ENCODE results near the gene ST14.

ST14 gene

DNA sequence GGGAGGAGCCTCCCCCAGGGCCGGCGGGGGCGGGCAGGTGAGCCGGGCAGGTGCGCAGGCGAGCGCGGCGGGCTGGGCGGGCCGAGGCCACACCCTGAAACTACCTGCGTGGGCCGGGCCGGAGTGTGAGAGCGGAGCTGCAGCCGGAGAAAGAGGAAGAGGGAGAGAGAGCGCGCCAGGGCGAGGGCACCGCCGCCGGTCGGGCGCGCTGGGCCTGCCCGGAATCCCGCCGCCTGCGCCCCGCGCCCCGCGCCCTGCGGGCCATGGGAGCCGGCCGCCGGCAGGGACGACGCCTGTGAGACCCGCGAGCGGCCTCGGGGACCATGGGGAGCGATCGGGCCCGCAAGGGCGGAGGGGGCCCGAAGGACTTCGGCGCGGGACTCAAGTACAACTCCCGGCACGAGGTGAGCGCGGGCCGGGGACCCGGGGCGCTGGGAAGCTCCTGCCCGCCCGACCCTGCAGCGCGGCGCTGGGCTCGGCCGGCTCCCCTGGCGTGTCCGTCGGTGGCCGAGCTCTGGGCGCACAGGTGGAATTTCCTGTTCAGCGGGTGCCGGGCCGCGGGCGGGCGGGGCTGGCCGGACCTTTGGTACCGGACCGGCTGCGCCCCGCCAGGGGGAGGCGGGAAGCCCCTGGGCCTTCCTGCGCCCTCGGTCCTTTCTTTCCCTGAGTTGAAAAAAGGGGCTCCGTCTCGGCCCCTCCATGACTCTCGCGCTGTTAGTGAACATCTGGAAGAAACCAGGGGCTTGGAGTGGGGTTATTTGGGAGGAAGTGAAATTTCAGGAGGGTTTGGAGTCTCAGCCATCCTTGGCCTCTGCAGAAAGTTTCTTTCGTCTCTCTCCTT, at the start of gene ST14:
ST14 (plus strand) TSS at position 126 of the 841 bp plus-strand sequence; CDS start at position 324, 198 bp downstream.
- no peak for DNase-seq (ENCODE audit: low read depth in 2 of 2)

DNA sequence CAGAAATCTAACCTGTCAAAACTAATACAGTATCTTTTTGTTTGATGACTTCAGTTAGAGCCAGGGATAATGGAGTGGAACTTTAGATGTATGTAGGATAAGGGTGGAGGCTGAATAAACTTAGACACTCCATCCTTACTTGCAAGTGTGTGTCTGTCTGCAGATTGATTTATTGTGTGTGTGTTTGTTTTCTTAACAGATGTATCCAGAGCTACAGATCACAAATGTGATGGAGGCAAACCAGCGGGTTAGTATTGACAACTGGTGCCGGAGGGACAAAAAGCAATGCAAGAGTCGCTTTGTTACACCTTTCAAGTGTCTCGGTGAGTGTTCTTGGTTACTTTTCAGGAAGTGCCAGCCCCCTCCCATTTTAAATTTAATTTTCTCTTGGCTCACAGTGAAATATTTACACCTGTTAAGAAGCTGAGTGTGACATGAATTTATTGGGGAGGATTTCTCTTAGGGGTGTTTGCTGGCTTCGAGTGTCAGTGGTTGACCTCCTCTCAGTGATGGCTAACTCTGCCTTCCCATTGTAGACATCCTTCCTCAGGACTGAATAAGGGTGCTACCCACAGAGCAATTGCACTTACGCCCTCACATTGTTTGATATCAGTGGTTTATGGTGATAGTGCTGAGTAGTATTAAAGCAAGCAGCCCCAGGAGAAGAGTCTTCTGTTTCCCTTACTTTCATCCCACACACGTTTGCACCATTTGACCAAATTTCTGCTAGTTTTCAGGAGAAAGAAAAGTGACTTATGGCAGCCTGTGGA, 49.1 kb upstream of the ST14 start:
- DNase-seq (ENCODE audit: low read depth in 2 of 2) = no peak

- DNase-seq (ENCODE audit: low read depth in 2 of 2) = no peak
These were observed 47.3 kb upstream of the ST14 start for GRCh38 chr11:130112071-130112830.

- DNase-seq (ENCODE audit: low read depth in 2 of 2) = no peak
These were observed 45.3 kb upstream of the ST14 start for GRCh38 chr11:130114281-130114680.

GRCh38 chr11:130114726-130115125, 44.9 kb upstream of the ST14 start:
- no peak for DNase-seq (ENCODE audit: low read depth in 2 of 2)

DNA sequence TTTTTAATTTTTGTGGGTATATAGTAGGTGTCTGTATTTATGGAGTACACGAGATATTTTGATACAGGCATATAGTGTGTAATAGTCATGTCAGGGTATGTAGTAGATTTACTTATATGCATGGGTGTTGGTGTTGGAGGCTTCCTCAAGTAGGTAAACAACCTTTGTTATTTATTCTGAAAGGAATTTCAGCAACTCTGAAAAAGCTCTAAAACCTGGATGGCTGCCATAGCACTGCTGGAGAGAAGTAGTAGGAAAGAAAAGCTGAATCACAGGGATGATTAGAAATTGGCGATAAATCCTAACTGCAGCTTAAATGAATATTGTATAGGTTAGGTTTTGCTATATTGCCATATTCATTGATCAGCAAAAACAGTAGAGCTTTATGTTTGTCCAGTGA, 44.4 kb upstream of the ST14 start:
- no peak for DNase-seq (ENCODE audit: low read depth in 2 of 2)

GRCh38 chr11:130118165-130118564, 41.4 kb upstream of the ST14 start:
- DNase-seq (ENCODE audit: low read depth in 2 of 2) = no peak

DNA sequence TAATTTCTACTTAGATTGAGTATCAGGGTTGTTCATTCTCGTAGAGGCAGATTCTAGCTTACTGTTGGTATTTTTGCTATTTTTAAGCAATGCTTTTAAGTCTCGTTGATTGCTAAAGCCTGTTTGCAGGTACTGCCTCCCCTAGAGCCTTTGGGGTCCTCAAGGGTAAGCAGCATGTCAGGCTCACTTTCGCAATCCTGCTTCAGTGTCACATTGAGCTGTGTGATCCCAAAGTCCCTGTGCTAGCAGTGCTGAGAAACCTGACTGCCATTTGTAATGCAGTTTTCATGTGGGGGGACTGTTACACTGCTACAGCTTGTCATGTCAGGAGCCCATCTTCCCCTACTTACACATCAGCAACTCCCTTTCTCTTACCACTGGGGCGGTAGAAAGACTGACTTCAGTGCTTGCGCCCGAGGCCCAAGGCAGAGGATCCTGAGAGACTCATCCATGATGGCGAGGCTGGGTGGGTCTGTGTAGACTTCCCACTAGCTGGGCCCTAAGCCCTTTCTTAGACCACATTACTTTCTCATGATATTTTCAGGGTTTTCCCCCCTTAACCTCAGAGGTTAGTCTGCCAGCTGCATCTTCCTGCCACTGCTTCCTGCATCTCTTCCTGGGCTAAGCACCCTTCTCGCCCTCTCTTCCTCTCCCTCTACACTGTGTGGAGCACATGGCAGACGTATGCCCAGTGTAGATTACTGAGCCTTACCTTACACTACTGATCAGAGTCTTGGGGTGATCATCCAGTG, 40.8 kb upstream of the ST14 start:
- DNase-seq (ENCODE audit: low read depth in 2 of 2) = no peak

DNA sequence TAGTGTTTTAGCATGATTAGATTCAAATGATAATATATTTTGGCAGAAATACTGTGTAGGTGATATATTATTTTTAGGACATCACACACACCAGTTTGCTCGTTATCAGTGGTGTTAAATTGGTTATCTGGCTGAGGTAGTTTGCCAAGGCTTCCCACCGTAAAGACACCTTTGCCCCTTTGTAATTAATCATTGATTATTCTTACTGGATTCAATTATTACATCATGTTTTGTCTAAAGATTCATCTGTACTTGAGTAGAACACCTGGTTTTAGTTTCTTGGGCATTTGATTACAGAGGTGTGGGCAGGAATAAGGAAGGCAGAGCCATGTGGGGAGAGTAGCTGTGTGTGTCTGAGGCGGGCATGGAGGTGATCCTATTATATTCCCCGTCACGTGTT, 39.5 kb upstream of the ST14 start:
- no peak for DNase-seq (ENCODE audit: low read depth in 2 of 2)

GRCh38 chr11:130121445-130121978, 38.1 kb upstream of the ST14 start:
- DNase-seq (ENCODE audit: low read depth in 2 of 2) = peak; percentile 54 to 63

DNA sequence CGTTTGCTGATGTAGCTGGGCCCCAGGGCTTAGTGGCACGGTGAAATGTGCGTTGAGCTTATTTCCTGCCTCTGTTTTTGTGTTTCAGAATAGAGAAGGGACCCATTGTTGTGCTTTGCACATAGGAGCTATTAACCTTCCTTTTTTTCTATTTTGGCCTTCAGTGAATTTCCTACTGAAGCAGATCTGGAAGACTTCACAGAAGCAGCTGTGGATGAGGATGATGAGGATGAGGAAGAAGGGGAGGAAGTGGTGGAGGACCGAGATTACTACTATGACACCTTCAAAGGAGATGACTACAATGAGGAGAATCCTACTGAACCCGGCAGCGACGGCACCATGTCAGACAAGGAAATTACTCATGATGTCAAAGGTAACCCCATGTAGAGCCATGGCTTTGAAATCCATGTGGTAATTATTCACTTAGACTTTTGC, 37.4 kb upstream of the ST14 start:
- DNase-seq (ENCODE audit: low read depth in 2 of 2) = no peak

GRCh38 chr11:130123414-130124040, 36.1 kb upstream of the ST14 start:
- DNase-seq (ENCODE audit: low read depth in 2 of 2) = no peak

DNA sequence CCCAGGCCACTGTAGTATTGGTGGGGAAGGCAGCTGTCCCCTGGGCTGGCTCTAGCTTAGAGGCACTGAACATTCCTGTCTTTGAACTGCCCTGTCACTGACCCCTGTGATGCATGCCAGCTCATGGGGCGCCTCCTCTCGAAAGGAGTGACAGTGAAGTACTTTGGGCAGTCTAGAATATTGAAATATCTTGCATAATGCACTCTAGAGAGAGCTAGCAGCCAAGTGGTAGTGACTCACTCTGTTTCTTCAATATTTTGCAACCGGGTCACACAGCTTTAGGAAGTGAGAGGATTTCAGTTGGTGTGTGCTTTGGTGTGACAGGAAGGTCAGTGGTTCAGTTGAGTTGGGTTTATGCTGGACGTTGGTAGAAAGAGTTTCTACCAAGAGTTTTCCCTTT, 35.5 kb upstream of the ST14 start:
- DNase-seq (ENCODE audit: low read depth in 2 of 2) = peak; percentile 47 to 58

- no peak for DNase-seq (ENCODE audit: low read depth in 2 of 2)
These were observed 33.9 kb upstream of the ST14 start for GRCh38 chr11:130125638-130126037.

DNA sequence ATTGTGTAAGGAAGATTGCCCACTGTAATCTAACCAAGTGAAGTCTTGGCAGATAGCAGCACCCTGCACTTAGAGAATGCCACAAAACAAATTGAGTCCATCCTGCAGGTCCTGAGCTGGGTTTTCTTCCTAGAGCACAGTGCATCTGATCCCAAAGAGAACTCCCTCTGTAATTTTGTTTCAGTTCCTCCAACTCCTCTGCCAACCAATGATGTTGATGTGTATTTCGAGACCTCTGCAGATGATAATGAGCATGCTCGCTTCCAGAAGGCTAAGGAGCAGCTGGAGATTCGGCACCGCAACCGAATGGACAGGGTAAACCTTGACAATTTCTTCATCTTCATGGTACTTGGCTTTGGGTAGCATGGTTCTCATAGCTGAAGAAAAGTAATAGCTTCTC, 33.1 kb upstream of the ST14 start:
- DNase-seq (ENCODE audit: low read depth in 2 of 2) = no peak

- DNase-seq (ENCODE audit: low read depth in 2 of 2) = no peak
These were observed 32.1 kb upstream of the ST14 start for GRCh38 chr11:130127509-130127908.

DNA sequence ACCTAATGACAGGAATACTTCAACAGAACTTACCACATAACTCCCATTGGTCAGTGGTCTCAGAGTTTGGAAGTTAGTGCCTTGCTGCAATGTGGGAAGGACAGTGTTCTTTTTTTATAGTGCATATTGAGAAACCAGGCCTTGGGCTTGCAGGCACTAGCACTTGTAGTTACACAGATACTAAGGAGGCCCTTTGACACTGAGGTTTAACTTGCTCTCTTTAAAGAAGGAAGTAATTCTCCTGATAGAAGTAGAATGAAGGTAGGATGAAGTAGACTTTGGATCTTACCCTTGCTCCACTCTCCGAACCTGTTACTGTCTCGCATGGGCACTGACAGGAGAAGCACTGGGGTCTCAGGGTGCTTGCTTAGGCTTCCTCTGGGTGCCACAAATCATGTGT, 31.0 kb upstream of the ST14 start:
- no peak for DNase-seq (ENCODE audit: low read depth in 2 of 2)

DNA sequence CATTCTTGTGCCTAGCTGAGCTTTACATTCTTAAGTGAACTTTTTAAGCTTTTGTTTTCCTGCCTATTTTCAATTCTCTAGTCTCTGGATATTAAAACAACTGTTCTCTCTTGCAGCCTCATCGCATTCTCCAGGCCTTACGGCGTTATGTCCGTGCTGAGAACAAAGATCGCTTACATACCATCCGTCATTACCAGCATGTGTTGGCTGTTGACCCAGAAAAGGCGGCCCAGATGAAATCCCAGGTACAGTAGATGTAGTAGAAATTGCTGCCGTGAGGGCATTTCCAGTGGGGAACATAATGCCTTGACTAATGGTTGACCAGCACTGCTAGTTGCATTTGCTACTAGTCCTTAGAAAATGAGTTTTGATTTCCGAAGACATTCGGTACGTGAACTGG, 29.7 kb upstream of the ST14 start:
- DNase-seq (ENCODE audit: low read depth in 2 of 2) = no peak

DNA sequence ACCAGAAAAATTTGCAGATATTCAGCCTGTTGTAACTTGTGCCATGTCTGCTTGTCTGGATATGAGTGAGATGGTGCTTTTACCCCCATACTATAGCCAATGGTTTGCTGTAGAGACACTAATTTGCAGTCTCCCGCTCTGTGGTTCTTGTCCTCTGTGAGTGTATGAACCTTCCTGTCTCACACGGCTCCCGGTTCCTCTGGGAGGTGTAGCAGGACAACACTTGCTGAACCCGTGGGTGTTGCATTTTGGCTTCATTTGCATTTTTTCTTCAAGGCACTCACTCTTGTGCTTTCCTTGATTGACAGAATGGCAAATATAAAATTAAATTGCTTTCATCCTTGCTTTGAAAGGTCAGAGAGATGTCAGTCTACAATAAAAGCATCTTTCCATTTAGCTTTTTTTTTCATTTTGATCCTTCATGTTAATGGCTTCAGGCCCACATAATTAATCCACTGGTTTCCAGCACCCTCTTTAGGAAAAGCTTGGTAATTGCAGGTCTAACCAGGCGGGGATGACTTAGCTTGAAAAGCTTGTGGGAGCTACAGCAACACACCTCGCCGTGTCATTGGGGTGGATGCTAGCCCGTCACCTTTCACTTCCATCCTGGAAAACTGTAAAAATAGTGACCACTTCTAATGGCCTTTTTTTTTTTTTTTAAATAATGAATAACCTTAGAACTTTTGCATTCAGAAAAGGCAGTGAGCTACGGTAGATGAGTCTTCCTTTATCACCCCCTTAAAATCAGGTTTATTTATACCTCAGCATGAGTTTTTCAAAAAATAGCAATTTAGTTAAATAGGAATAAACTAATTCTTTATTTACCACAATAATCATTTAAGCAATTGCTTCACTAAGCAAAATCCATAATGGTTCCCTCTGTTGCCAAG, 27.4 kb upstream of the ST14 start:
- peak; percentile 39 to 41 for DNase-seq (ENCODE audit: low read depth in 2 of 2)

GRCh38 chr11:130133716-130134115, 25.9 kb upstream of the ST14 start:
- DNase-seq (ENCODE audit: low read depth in 2 of 2) = no peak
